Fibroblast of peridontal ligament (primary cell): ENCODE data around the gene TMEM120A.

Source experiments
- DNase-seq: peaks from one replicate; pipeline ENCODE4 v3.0.0-alpha.2; 2010; ENCODE audit errors: extremely low read depth

Gene TMEM120A

GRCh38 chr7:75995052-75995471, 667 bp upstream of the TMEM120A start:
- DNase-seq: no peak

- DNase-seq: peak; percentile 52
Measured at GRCh38 chr7:75993689-75994387, 557 bp downstream of the TMEM120A start.

- DNase-seq: no peak
Measured at GRCh38 chr7:75992083-75992755, 2.2 kb downstream of the TMEM120A start.

- no peak for DNase-seq
Measured at GRCh38 chr7:75991531-75992082, 2.8 kb downstream of the TMEM120A start.

GRCh38 chr7:75989500-75990388, 4.7 kb downstream of the TMEM120A start:
- no peak for DNase-seq

- DNase-seq: no peak
Measured at GRCh38 chr7:75988568-75989499, 5.6 kb downstream of the TMEM120A start.

GRCh38 chr7:75987805-75988567, 6.4 kb downstream of the TMEM120A start:
- DNase-seq: no peak

GRCh38 chr7:75987026-75987804, 7.2 kb downstream of the TMEM120A start:
- DNase-seq: no peak

- no peak for DNase-seq
Measured at GRCh38 chr7:75986147-75986781, 8.1 kb downstream of the TMEM120A start.

GRCh38 chr7:75985518-75986146, 8.8 kb downstream of the TMEM120A start:
- no peak for DNase-seq

GRCh38 chr7:75985009-75985517, 9.3 kb downstream of the TMEM120A start:
- no peak for DNase-seq

- DNase-seq: no peak
Measured at GRCh38 chr7:75984130-75985008, 10.0 kb downstream of the TMEM120A start.

GRCh38 chr7:75983471-75984129, 10.8 kb downstream of the TMEM120A start:
- DNase-seq: no peak

- DNase-seq: no peak
Measured at GRCh38 chr7:75982306-75983064, 11.9 kb downstream of the TMEM120A start.

GRCh38 chr7:75981453-75982305, 12.7 kb downstream of the TMEM120A start:
- no peak for DNase-seq
